Erythroblast (primary cell): ENCODE results near the gene MDK.

Experiments used
- GATA1 ChIP-seq: IDR thresholded peaks from 2 replicates; pipeline ENCODE4 v1.6.1; 2011; ENCODE audit warnings: low read depth, mild to moderate bottlenecking, control low read depth, low read length, moderate library complexity
- POLR2A ChIP-seq: IDR thresholded peaks from 2 replicates; pipeline ENCODE4 v1.6.1; 2011; ENCODE audit warnings: mild to moderate bottlenecking, low read length

- TF ChIP-seq POLR2A = no peak
- no peak for TF ChIP-seq GATA1
These were observed 9.7 kb downstream of the MDK start for GRCh38 chr11:46391186-46391577.
